HL-60 (cell line): ENCODE results near the gene NME5.

Experiments
- DNase-seq, 2 experiments: peaks; one replicate each; pipeline ENCODE4 v3.0.0-alpha.2; 2010 to 2020; ENCODE audit warnings: low read depth in 1 of 2, low spot score in 1 of 2
- H3K27ac ChIP-seq: fragments of 250-450 bp; sonication (Bioruptor Pico); replicated peaks from 2 replicates; pipeline ENCODE4 v1.5.1; 2020; ENCODE audit warnings: mild to moderate bottlenecking, moderate library complexity
- H3K27me3 ChIP-seq: fragments of 250-450 bp; sonication (Bioruptor Pico); 2 replicates; pipeline ENCODE4 v1.5.1; 2021; ENCODE audit warnings: mild to moderate bottlenecking, moderate library complexity; ENCODE audit not compliant: insufficient read depth, poor library complexity, severe bottlenecking
- H3K4me3 ChIP-seq: replicated peaks from 2 replicates; pipeline ENCODE4 v1.5.1; 2011; ENCODE audit warnings: mild to moderate bottlenecking, control low read depth, low read length; ENCODE audit not compliant: insufficient read depth
- GABPA ChIP-seq: IDR thresholded peaks from 2 replicates; pipeline ENCODE4 v1.6.1; 2012; ENCODE audit warnings: low read depth
- POLR2AphosphoS5 ChIP-seq: IDR thresholded peaks from 2 replicates; pipeline ENCODE4 v1.6.1; 2012; ENCODE audit warnings: low read depth
- REST ChIP-seq: IDR thresholded peaks from 2 replicates; pipeline ENCODE4 v1.6.1; 2012; ENCODE audit warnings: low read depth; ENCODE audit not compliant: insufficient replicate concordance
- SPI1 ChIP-seq: IDR thresholded peaks from 2 replicates; pipeline ENCODE4 v1.6.1; 2012; ENCODE audit warnings: low read depth, mild to moderate bottlenecking, borderline replicate concordance
- TF ChIP-seq, protein P1 (sequence below): IDR thresholded peaks from one replicate; pipeline ENCODE4 v1.5.1; 2011; ENCODE audit warnings: low read length, control low read depth, inconsistent platforms; ENCODE audit not compliant: insufficient read depth

NME5 gene

GRCh38 chr5:138111937-138112336 is 27.3 kb downstream of the NME5 start:
- no peak overlapping the region for H3K27ac ChIP-seq
- H3K4me3 ChIP-seq: no peak overlapping the region
- DNase-seq: no peak
- TF ChIP-seq SPI1 (no peak), POLR2AphosphoS5 (no peak), GABPA (no peak), REST (no peak)
- TF ChIP-seq, protein P1, sequence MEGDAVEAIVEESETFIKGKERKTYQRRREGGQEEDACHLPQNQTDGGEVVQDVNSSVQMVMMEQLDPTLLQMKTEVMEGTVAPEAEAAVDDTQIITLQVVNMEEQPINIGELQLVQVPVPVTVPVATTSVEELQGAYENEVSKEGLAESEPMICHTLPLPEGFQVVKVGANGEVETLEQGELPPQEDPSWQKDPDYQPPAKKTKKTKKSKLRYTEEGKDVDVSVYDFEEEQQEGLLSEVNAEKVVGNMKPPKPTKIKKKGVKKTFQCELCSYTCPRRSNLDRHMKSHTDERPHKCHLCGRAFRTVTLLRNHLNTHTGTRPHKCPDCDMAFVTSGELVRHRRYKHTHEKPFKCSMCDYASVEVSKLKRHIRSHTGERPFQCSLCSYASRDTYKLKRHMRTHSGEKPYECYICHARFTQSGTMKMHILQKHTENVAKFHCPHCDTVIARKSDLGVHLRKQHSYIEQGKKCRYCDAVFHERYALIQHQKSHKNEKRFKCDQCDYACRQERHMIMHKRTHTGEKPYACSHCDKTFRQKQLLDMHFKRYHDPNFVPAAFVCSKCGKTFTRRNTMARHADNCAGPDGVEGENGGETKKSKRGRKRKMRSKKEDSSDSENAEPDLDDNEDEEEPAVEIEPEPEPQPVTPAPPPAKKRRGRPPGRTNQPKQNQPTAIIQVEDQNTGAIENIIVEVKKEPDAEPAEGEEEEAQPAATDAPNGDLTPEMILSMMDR: no peak
- no peaks in the 10 kb centered on the region for H3K27me3 ChIP-seq

DNA sequence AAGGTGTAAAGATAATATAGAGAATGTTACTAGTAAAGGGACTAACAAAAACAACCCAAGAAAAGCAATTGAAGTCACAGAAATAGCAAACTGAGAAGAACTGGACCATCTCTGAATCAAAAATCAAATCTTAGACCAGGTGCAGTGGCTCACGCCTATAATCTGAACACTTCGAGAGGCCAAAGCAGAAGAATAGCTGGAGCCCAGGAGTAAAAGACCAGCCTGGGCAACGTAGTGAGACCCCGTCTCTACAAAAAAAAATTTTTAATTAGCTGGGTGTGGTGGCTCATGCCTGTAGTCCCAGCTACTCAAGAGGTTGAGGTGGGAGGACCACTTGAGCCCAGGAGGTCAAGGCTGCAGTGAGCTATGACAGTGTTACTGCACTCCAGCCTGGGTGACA is 28.0 kb downstream of the NME5 start:
- TF ChIP-seq, protein P1: no peak
- TF ChIP-seq GABPA: no peak
- no peak for TF ChIP-seq POLR2AphosphoS5
- TF ChIP-seq REST: no peak
- TF ChIP-seq SPI1: no peak
- H3K27ac ChIP-seq: no peak overlapping the region
- DNase-seq: no peak
- no peak overlapping the region for H3K4me3 ChIP-seq
- H3K27me3 ChIP-seq: no peaks in the 10 kb centered on the region

- no peak overlapping the region for H3K27ac ChIP-seq
- no peaks in the 10 kb centered on the region for H3K27me3 ChIP-seq
- no peak for DNase-seq
- TF ChIP-seq POLR2AphosphoS5: no peak
- TF ChIP-seq GABPA: no peak
- no peak for TF ChIP-seq SPI1
- TF ChIP-seq, protein P1: no peak
- no peak for TF ChIP-seq REST
- H3K4me3 ChIP-seq: no peak overlapping the region
These were observed 28.8 kb downstream of the NME5 start for GRCh38 chr5:138110266-138110963.
